Measurements from ENCODE around the gene CEP162. TPM values are rescaled to one million over a fixed set of nuclear protein-coding genes. Genes with fewer than 3 reads are reported as not detected.
"Not testable (repeated sequence)": the region's sequence is repeated elsewhere in the genome, so short reads cannot be mapped to it uniquely, and the experiment has no call there.

CEP162 gene
- total RNA-seq, 1 experiment from 2014 or later: 12.1 TPM

GRCh38 chr6:84228198-84228543, 728 bp upstream of the CEP162 start:
- TF ChIP-seq EZH2 (IDR thresholded peaks at IDR 0.05; ENCODE audit: borderline replicate concordance, low read depth, low read length, poor library complexity, severe bottlenecking) (no peak), CTCF (conservative IDR thresholded peaks at IDR 0.05; ENCODE audit: low read depth, low read length) (no peak)
- no peak for DNase-seq (ENCODE audit: low spot score)
- peaks cover 8% of the 10 kb centered on the region for H3K4me1 ChIP-seq (ENCODE audit: insufficient read depth, low read length, poor library complexity, severe bottlenecking)
- peak overlapping the region; percentile 74 for H3K4me3 ChIP-seq (ENCODE audit: low read depth, low read length, poor library complexity, severe bottlenecking)
- no TSS peak for BruUV-seq (replicated peaks)
- CTCF ChIA-PET: interaction anchor here (1.0 kb wide), 1 partner anchor 1095 kb away, joined by 3 read pairs; no protein-coding TSS in a partner anchor
- POLR2A ChIA-PET (ENCODE audit: low non-redundant PET): no interaction called here
- H3K9me3 ChIP-seq (ENCODE audit: low read depth, low read length, poor library complexity, severe bottlenecking): no peaks in the 10 kb centered on the region
- H3K27ac ChIP-seq (ENCODE audit: low read depth, low read length, poor library complexity, severe bottlenecking): no peak overlapping the region
- H3K27me3 ChIP-seq (replicated peaks; ENCODE audit: insufficient read depth, low read depth, low read length, poor library complexity): peaks cover 12% of the 10 kb centered on the region
- intact Hi-C loops (cut with micrococcal nuclease; ENCODE audit: unreplicated experiment): loop anchor here (10.0 kb wide), 2 partner anchors 737 to 1097 kb away; no protein-coding TSS in a partner anchor
- no peaks in the 10 kb centered on the region for H3K36me3 ChIP-seq (ENCODE audit: insufficient read depth, low read length, poor library complexity, severe bottlenecking)

DNA sequence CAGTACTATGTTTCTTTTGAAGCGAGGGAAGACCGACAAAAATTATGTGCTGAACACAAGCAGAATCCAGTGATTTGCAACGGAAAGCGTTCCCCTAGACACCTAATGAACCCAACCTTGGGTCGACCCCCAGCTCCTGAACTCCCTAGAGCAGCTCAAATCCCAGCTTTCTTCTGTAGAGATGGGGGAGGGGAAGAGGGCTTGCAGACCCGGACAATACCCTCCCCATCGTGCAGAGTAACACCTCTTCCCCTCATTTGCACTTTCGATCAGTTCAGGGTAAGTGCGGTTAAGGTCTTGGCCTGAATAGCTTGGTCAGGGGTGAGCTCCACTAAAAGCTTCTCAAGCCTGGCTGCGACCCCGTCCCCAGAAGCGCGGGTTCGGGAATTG, 404 bp downstream of the CEP162 start:
- no peaks in the 10 kb centered on the region for H3K9me3 ChIP-seq (ENCODE audit: low read depth, low read length, poor library complexity, severe bottlenecking)
- ChIA-PET CTCF (no interaction called here), POLR2A (ENCODE audit: low non-redundant PET) (no interaction called here)
- H3K27me3 ChIP-seq (replicated peaks; ENCODE audit: insufficient read depth, low read depth, low read length, poor library complexity): peaks cover 12% of the 10 kb centered on the region
- intact Hi-C loops (cut with micrococcal nuclease; ENCODE audit: unreplicated experiment): loop anchor here (2.0 to 10.0 kb wide), 3 partner anchors 342 to 1098 kb away; no protein-coding TSS in a partner anchor
- BruUV-seq (replicated peaks): TSS peak; percentile 58
- H3K4me1 ChIP-seq (ENCODE audit: insufficient read depth, low read length, poor library complexity, severe bottlenecking): peaks cover 8% of the 10 kb centered on the region
- no peaks in the 10 kb centered on the region for H3K36me3 ChIP-seq (ENCODE audit: insufficient read depth, low read length, poor library complexity, severe bottlenecking)
- H3K27ac ChIP-seq (ENCODE audit: low read depth, low read length, poor library complexity, severe bottlenecking): peak overlapping the region; percentile 70
- TF ChIP-seq CTCF (conservative IDR thresholded peaks at IDR 0.05; ENCODE audit: low read depth, low read length) (no peak), EZH2 (IDR thresholded peaks at IDR 0.05; ENCODE audit: borderline replicate concordance, low read depth, low read length, poor library complexity, severe bottlenecking) (no peak)
- DNase-seq (ENCODE audit: low spot score): no peak
- peak overlapping the region; percentile 74 for H3K4me3 ChIP-seq (ENCODE audit: low read depth, low read length, poor library complexity, severe bottlenecking)

GRCh38 chr6:84224251-84224650, 3.2 kb downstream of the CEP162 start:
- H3K4me1 ChIP-seq (ENCODE audit: insufficient read depth, low read length, poor library complexity, severe bottlenecking): peaks cover 8% of the 10 kb centered on the region
- no peaks in the 10 kb centered on the region for H3K36me3 ChIP-seq (ENCODE audit: insufficient read depth, low read length, poor library complexity, severe bottlenecking)
- ChIA-PET POLR2A (ENCODE audit: low non-redundant PET) (no interaction called here), CTCF (no interaction called here)
- no peak overlapping the region for H3K4me3 ChIP-seq (ENCODE audit: low read depth, low read length, poor library complexity, severe bottlenecking)
- BruUV-seq (replicated peaks): no TSS peak
- no peak for DNase-seq (ENCODE audit: low spot score)
- H3K27me3 ChIP-seq (replicated peaks; ENCODE audit: insufficient read depth, low read depth, low read length, poor library complexity): no peaks in the 10 kb centered on the region
- H3K27ac ChIP-seq (ENCODE audit: low read depth, low read length, poor library complexity, severe bottlenecking): no peak overlapping the region
- TF ChIP-seq EZH2 (IDR thresholded peaks at IDR 0.05; ENCODE audit: borderline replicate concordance, low read depth, low read length, poor library complexity, severe bottlenecking): no peak
- no peak for TF ChIP-seq CTCF (conservative IDR thresholded peaks at IDR 0.05; ENCODE audit: low read depth, low read length)
- intact Hi-C loops (cut with micrococcal nuclease; ENCODE audit: unreplicated experiment): loop anchor here (5.0 to 10.0 kb wide), 4 partner anchors 172 to 1101 kb away; no protein-coding TSS in a partner anchor
- no peaks in the 10 kb centered on the region for H3K9me3 ChIP-seq (ENCODE audit: low read depth, low read length, poor library complexity, severe bottlenecking)

GRCh38 chr6:84223608-84224007, 3.8 kb downstream of the CEP162 start:
- H3K4me1 ChIP-seq (ENCODE audit: insufficient read depth, low read length, poor library complexity, severe bottlenecking); H3K36me3 ChIP-seq (ENCODE audit: insufficient read depth, low read length, poor library complexity, severe bottlenecking); DNase-seq (ENCODE audit: low spot score); BruUV-seq (replicated peaks); H3K27ac ChIP-seq (ENCODE audit: low read depth, low read length, poor library complexity, severe bottlenecking); POLR2A ChIA-PET (ENCODE audit: low non-redundant PET); H3K9me3 ChIP-seq (ENCODE audit: low read depth, low read length, poor library complexity, severe bottlenecking); H3K4me3 ChIP-seq (ENCODE audit: low read depth, low read length, poor library complexity, severe bottlenecking); H3K27me3 ChIP-seq (replicated peaks; ENCODE audit: insufficient read depth, low read depth, low read length, poor library complexity); CTCF ChIA-PET: not testable (repeated sequence)
- intact Hi-C loops (cut with micrococcal nuclease; ENCODE audit: unreplicated experiment): loop anchor here (5.0 to 10.0 kb wide), 4 partner anchors 171 to 1101 kb away; no protein-coding TSS in a partner anchor

Data from A673 (cell line).